Neural crest cell (in vitro differentiated cells): ENCODE results near the gene TUBA4B. TPM values are rescaled to one million over a fixed set of nuclear protein-coding genes. Genes with fewer than 3 reads are reported as not detected.
"Not testable (repeated sequence)": the region's sequence is repeated elsewhere in the genome, so short reads cannot be mapped to it uniquely, and the experiment has no call there.

ENCODE experiments used
- DNase-seq: peaks from one replicate; pipeline ENCODE4 v3.0.0; 2021; ENCODE audit warnings: low read depth, mixed read lengths, low spot score
- H3K27ac Mint-ChIP-seq: one replicate; pipeline ENCODE4 v1.8.0; 2021; ENCODE audit warnings: mild to moderate bottlenecking, mixed read lengths; ENCODE audit not compliant: unreplicated experiment
- H3K27me3 Mint-ChIP-seq: 2 replicates; pipeline ENCODE4 v1.8.0; 2021; ENCODE audit warnings: low read depth, mild to moderate bottlenecking, mixed read lengths
- H3K36me3 Mint-ChIP-seq: 2 replicates; pipeline ENCODE4 v1.8.0; 2021; ENCODE audit warnings: low read depth, mild to moderate bottlenecking, mixed read lengths
- H3K4me1 Mint-ChIP-seq: 2 replicates; pipeline ENCODE4 v1.8.0; 2021; ENCODE audit warnings: mixed read lengths
- H3K4me3 Mint-ChIP-seq: one replicate; pipeline ENCODE4 v1.8.0; 2021; ENCODE audit warnings: mild to moderate bottlenecking, mixed read lengths
- H3K9me3 Mint-ChIP-seq: 2 replicates; pipeline ENCODE4 v1.8.0; 2021; ENCODE audit warnings: mixed read lengths
- CTCF ChIP-seq: fragments of 200-600 bp; sonication (generic); conservative IDR thresholded peaks from 2 replicates; pipeline ENCODE4 v1.5.0; 2021; ENCODE audit warnings: antibody characterized with exemption, mild to moderate bottlenecking
- total RNA-seq: library from RNA; stranded (reverse); gene quantifications from 2 replicates; pipeline ENCODE4 v1.2.1, GENCODE V29; 2021

The TUBA4B gene
- total RNA-seq, 1 donor from 2014 or later = not detected

GRCh38 chr2:219252570-219252899 lies 508 bp upstream of the TUBA4B start:
- DNase-seq = no peak
- Mint-ChIP-seq H3K27me3 (peaks cover 79% of the 10 kb centered on the region), H3K27ac (no peak overlapping the region)

GRCh38 chr2:219253753-219254589 lies 928 bp downstream of the TUBA4B start, which contains the start of gene TUBA4A:
Gene TUBA4A, minus strand, starts transcription at chr2:219253918. Its CDS starts 60 bp downstream, at chr2:219253858.
- H3K4me1 Mint-ChIP-seq = no peaks in the 10 kb centered on the region
- H3K27ac Mint-ChIP-seq = no peak within 1 kb of the TSS
- no peak for TF ChIP-seq CTCF
- peaks cover 93% of the 10 kb centered on the region for H3K27me3 Mint-ChIP-seq
- peak within 1 kb of the TSS; percentile 35 for H3K4me3 Mint-ChIP-seq
- no peaks in the 10 kb centered on the region for H3K9me3 Mint-ChIP-seq
- no peaks in the 10 kb centered on the region for H3K36me3 Mint-ChIP-seq
- DNase-seq = no peak

More at GRCh38 chr2:219252570-219252899, 508 bp upstream of the TUBA4B start:
- H3K36me3 Mint-ChIP-seq = no peaks in the 10 kb centered on the region
- H3K4me3 Mint-ChIP-seq = peak overlapping the region; percentile 4
- H3K9me3 Mint-ChIP-seq = no peaks in the 10 kb centered on the region
- H3K4me1 Mint-ChIP-seq = no peaks in the 10 kb centered on the region
- no peak for TF ChIP-seq CTCF

DNA sequence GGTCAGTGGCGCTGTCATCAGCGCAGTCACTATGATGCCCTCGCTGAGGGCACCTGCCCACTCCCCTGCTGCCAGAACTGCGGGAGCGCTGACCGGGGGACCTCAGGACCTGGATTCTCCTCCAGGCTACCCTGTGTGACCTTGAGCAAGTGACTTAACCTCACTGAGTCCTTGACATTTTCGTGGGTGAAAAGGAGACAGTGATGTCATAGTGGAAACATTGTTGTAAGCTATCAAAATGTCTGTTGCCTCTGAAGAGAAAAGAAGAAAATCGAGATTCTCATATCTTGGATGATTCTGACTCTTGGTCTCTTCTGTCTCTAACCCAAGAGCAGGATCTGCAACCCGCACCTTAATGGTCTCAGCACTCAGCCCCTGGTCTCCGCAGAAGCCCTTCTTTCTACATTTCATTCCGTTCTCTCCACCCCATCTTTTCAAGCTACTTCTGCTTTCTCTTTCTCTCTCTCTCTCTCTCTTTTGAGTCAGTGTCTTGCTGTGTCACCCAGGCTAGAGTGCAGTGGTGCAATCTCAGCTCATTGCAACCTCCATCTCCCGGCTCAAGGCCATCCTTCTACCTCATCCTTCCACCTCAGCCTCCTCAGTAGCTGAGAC lies 1.7 kb downstream of the TUBA4B start:
- TF ChIP-seq CTCF = no peak
- Mint-ChIP-seq H3K9me3 (no peaks in the 10 kb centered on the region), H3K27me3 (peaks cover 95% of the 10 kb centered on the region), H3K4me1 (no peaks in the 10 kb centered on the region), H3K27ac (no peak overlapping the region), H3K36me3 (no peaks in the 10 kb centered on the region), H3K4me3 (peak overlapping the region; percentile 35)
- no peak for DNase-seq

- DNase-seq, H3K27ac Mint-ChIP-seq, H3K9me3 Mint-ChIP-seq, H3K4me3 Mint-ChIP-seq, H3K4me1 Mint-ChIP-seq, H3K36me3 Mint-ChIP-seq: not testable (repeated sequence)
- peaks cover 92% of the 10 kb centered on the region for H3K27me3 Mint-ChIP-seq
These were observed 5.9 kb downstream of the TUBA4B start for GRCh38 chr2:219258942-219259341.

DNA sequence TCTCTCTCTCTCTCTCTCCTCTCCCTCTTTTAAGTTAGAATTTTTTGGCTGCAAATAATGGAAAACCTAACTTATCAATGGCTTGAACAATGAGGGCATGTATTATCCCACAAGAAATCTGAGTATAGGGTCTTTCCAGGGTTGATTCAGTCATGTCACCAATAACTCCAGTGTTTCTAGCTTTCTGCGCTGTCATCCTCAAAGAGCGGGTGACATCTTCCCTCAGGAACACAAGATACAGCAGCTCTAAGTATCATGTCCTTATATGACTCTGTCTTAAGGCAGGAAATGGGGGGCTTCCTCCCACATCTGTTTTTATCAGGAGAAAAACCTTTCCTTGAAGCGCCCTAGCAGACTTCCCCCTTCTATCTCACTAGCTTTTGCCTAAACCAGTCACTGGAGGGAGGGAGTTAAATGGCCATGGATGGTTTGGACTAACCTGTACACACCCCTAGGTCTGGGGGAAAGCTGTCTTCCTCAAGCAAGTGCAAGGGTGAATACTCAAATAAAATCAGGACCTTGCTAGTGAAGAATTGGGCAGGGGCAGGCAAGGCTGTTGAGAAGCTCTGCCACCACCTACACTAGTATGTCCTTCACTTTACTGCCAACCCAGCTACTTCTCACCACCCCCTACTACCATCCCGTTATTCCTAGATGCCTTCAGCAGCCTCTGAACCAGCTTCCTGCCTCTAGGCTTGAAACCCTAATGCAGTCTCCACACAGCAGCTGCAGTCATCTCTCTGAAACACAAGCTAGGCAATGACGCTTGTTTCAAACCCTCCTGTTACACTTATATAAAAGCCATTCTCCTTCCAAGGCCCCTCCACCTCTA lies 8.2 kb downstream of the TUBA4B start:
- no peak for DNase-seq
- H3K27ac Mint-ChIP-seq = no peak overlapping the region
- no peaks in the 10 kb centered on the region for H3K9me3 Mint-ChIP-seq
- no peaks in the 10 kb centered on the region for H3K4me1 Mint-ChIP-seq
- peaks cover 81% of the 10 kb centered on the region for H3K27me3 Mint-ChIP-seq
- no peak overlapping the region for H3K4me3 Mint-ChIP-seq
- H3K36me3 Mint-ChIP-seq = no peaks in the 10 kb centered on the region
- TF ChIP-seq CTCF = no peak
